DMS114 treated with DMSO at 0.1 percent for 48 hours (cell line): ENCODE data around the gene PMIS2.

Experiments
- DNase-seq: peaks from one replicate; lab custom pipeline; 2025; ENCODE audit not compliant: unreplicated experiment; lab: John Stamatoyannopoulos, UW

The PMIS2 gene

DNA sequence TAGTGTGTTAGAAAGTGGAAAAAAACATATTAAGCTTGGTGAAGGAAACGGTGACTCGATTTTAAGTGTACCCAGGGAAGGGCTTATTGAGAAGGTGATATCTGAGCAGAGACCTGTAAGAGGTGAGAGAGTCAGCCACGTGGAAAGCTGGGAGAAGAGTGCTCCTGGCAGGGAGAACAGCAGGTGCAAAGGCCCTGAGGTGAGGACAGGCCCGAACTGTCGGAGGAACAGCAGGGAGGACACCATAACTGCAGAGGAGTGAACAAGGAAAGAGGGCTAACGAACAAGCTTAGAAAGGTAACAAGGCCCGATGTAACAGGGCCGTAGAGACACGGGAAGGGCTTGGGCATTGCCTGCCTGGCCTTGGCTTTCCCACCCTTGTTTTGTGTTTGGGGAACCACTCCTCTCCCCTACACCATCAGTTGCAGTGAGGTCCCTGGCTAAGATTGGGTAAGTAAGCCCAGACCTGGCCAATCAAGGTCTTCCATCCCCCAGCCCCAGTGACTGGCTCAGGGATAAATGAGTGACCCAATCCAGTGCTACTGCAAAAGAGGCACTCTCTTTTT, 29.9 kb upstream of the PMIS2 start:
- no peak for DNase-seq

DNA sequence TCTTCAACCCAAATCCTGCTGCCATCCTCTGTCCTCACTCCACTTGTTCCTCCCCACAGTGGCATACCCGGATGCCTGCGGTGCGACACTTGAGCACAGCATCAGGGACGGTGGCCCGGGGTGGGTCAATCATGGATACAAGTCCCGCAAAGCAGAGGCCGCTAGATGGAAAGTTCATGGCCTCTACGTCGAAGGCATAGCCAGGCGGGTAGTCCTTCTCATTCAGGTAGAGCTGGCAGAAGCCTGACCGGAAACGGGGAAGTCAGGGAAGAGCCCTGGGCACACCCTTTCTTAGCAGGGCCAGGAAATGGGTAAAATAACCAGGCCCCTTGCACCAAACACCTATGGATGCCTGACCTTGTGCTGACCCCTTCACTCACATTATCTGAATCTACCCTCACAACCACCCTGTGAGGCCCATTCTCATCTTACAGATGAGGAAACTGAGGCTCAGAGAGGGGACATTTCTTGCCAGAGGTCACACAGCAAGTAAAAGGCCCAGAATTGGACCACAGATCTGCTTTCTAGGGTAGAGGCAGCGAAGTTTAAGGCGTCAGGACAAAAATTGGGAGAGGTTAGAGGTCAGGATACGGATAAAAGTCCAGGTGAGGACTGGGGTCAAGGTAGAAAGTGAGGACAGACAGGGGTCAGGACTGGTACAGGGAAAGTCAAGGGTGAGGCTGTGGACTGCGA, 29.0 kb upstream of the PMIS2 start:
- DNase-seq = no peak

GRCh38 chr19:35557539-35558399, 28.2 kb upstream of the PMIS2 start:
- DNase-seq = peak; percentile 91

DNA sequence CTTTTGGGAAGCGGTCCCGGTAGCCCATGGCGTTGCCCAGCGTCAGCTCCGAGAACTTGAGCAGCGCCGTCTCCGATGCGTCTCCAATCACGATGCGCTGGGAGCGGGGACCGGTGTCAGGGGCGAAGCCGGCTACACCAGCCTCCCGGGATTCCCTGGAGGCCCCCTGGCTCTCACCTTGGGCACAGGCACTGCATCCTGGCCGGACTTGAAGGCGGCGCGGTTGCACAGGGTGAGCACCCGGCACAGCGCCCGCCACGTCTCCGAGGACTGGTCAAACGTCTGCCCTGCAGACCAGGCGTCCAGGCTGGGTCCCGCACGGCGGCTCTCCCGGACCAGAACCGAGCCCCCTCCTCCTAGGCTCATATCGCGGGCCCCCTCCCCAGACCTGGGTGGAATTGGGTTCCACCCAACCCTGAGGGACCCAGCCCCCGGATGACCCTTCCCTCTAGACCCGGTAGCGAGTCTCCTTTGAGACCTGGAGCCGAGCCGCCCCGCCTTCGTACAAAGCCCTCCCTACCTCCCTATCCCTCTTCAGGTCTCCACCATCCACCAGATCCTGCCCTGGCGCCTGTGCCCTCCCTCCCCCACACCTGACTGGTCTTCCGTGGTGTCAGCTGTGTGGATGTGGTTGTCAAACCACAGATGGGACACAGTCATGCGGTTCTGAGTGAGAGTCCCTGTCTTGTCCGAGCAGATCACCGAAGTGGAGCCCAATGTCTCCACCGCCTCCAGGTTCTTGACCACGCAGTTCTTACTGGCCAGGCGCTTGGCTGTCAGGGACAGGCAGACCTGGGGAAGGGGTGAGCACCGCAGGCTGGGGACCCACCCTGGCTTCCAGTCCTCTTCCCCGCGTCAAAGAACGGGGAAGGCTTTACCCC, 27.3 kb upstream of the PMIS2 start:
- no peak for DNase-seq

- DNase-seq = no peak
These were observed 26.7 kb upstream of the PMIS2 start for GRCh38 chr19:35559281-35559659.

DNA sequence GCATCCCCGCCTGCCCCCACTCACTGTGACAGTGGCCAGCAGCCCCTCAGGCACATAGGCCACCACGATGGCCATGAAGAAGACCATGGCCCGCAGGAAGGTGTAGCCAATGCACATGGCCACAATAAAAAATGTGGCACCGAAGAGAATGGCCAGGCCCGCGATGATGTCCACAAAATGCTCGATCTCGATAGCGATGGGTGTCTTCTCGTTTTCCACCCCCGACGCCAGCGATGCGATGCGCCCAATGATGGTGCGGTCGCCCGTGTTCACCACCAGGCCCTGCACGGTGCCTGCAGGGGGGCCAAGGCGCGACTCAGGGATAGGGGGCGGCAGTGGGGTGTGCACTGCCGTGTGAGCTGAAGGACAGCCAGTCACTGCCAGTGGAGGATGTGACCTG, 26.2 kb upstream of the PMIS2 start:
- no peak for DNase-seq

- no peak for DNase-seq
These were observed 25.7 kb upstream of the PMIS2 start for GRCh38 chr19:35560271-35560670.

GRCh38 chr19:35560677-35561076, 25.3 kb upstream of the PMIS2 start:
- DNase-seq = no peak

GRCh38 chr19:35561436-35561835, 24.5 kb upstream of the PMIS2 start:
- DNase-seq = no peak

DNA sequence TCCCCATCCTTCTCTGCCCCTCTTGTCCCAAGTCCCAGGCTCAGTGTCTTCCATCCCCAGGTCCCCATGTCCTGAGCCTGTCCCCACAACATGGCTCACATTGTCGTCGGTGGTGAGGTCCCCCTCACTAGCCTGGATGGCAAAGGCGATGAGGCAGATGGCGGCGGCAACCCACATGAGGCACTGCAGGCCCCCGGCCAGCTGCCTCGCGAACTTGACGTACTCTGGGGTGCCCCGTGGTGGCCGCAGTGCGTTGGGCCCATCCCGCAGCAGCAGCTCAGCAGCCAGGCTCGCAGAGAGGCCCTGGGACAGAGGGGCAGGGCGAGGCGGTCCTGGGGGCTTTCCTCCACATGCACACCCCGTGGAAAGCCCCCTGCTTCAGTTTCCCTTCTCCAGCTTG, 23.6 kb upstream of the PMIS2 start:
- no peak for DNase-seq

DNA sequence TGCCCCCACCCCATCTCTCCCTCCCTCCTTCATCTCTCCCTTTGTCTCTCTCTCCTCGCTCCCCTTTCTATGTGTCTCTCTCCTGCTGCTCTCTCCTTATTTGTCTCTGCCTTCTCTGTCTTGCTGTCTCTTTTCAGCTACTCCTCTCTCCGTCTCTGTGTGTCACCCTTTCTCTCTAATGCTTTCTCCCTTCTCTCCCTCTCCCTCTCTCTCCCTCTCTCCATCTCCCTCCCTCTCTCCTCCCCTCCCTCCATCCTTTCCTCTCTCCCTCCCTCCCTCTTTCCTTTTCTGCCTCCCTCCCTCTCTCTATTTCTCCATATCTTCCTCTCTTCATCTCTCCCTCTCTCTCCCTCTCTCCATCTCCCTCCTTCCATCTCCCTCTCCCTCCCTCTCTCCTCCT, 23.2 kb upstream of the PMIS2 start:
- no peak for DNase-seq

GRCh38 chr19:35563207-35563829, 22.7 kb upstream of the PMIS2 start, which contains the start of gene ATP4A:
ATP4A (minus strand) TSS chr19:35563658; CDS start chr19:35563629, 29 bp downstream.
- DNase-seq = no peak

DNA sequence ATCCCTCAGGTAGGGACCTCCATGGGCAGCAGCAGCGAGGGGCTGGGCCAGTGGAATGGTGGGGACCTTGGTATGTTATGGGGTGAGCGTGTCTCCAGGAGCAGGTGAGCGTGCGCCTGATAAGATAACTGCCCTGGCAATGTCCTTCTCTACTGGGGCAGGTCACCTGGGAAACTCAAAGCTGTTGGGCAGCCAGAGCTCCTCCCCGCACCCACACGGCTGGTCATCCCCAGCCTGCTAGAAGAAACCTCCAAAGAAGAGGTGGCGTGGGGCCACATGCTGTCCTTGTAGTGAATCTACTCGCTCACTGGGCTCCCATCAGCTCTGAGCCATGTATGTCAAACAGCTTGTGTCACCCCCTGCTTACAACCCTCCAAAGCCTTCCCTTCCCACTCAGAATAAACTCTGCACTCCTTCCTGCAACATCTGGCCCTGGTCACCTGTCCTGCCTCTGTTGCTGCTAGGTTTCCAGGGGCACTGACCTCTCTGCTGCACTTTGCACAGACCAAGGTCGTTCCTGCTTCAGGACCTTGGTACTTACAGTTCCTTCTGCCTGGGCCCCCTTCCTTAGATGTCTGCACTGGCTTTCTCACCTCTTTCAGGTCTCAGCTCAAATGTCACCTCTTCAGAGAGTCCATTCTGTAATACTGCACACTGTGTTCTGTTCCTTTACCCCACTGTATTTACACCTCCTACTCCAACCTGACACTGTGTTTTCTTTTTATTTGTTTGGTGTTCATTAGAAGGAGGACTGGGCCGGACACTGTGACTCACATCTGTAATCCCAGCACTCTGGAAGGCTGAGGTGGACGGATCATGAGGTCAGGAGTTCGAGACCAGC, 20.7 kb upstream of the PMIS2 start:
- no peak for DNase-seq

- no peak for DNase-seq
These were observed 19.2 kb upstream of the PMIS2 start for GRCh38 chr19:35566738-35567137.

DNA sequence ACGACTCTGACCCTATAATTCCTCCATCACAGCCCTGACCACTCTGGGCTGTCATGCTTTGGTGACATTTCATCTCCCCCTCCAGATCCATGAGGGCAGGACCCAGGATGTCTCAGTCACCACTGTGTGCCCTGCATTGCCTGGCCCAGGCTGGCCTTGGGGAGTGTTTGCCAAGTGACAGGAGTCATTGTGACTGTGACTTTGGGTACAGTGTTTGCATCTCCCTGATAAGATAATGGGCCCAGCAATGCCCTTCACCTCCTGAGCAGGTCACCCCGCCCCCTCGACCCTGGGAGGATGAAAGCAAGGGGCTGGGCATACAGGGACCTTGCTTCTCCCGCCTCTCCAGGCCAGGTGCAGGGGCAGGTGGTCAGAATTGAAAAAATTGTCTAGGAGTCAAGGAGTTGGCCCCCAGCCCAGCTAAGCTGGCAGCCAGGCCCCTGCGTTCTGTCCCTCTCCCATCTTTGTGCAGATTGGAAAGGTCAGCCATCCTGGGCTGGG, 16.6 kb upstream of the PMIS2 start:
- DNase-seq = no peak

DNA sequence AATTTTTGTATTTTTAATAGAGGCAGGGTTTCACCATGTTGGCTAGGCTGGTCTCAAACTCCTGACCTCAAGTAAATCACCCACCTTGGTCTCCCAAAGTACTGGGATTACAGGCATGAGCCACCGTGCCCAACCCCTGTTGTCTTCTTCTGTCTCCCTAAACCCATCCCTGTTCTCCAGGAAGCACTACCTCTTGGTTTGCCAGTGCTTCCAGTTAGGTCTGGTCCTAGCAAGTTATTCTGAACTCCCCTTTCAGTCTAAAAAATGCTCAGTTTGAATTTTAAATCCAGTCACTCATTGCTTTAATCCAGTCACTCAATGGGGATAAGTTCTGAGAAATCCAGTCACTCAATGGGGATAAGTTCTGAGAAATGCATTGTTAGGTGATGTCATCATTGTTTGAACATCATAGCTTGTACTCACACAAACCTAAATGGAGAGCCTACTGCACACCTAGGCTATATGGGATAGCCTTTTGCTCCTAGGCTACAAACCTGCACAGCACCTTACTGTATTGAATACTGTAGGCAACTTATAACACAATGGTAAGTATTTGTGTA, 14.5 kb upstream of the PMIS2 start:
- no peak for DNase-seq

DNA sequence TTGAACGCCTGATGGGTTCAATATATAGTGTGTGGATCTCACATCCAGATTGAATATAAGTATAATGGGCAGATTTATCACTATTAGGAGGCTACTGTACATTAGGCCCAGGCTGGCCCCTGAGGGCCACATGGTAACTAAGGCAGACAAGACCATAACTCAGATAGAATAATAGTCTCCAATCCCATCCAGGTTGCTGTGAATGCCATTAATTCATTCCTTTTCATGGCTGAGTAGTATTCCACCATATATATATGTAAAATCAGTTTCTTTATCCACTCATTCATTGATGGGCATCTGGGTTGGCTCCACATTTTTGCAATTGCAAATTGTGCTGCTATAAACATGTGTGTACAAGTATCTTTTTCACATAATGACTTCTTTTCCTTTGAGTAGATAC, 8.1 kb upstream of the PMIS2 start:
- no peak for DNase-seq

GRCh38 chr19:35578707-35579106, 7.3 kb upstream of the PMIS2 start:
- no peak for DNase-seq

GRCh38 chr19:35582760-35583159, 3.2 kb upstream of the PMIS2 start:
- DNase-seq = no peak
